T follicular helper cell (primary cell): ENCODE results near the gene PDLIM5.

Source experiments
- DNase-seq: peaks from one replicate; pipeline ENCODE4 v3.0.0-alpha.2; 2020; ENCODE audit warnings: low read depth

PDLIM5 gene

GRCh38 chr4:94700298-94700697 lies 248.6 kb downstream of the PDLIM5 start:
- DNase-seq = no peak

- DNase-seq = no peak
Observed at GRCh38 chr4:94701631-94702300, 250.0 kb downstream of the PDLIM5 start.

- DNase-seq = no peak
Observed at GRCh38 chr4:94711635-94712034, 259.9 kb downstream of the PDLIM5 start.

GRCh38 chr4:94714365-94715160 lies 262.8 kb downstream of the PDLIM5 start:
- no peak for DNase-seq

- no peak for DNase-seq
Observed at GRCh38 chr4:94715726-94716125, 264.0 kb downstream of the PDLIM5 start.
